NK-92 (cell line): ENCODE data around the gene PRPF18.

Source experiments
- DNase-seq: peaks from one replicate; lab custom pipeline; 2025; ENCODE audit not compliant: unreplicated experiment; lab: John Stamatoyannopoulos, UW

The PRPF18 gene

DNA sequence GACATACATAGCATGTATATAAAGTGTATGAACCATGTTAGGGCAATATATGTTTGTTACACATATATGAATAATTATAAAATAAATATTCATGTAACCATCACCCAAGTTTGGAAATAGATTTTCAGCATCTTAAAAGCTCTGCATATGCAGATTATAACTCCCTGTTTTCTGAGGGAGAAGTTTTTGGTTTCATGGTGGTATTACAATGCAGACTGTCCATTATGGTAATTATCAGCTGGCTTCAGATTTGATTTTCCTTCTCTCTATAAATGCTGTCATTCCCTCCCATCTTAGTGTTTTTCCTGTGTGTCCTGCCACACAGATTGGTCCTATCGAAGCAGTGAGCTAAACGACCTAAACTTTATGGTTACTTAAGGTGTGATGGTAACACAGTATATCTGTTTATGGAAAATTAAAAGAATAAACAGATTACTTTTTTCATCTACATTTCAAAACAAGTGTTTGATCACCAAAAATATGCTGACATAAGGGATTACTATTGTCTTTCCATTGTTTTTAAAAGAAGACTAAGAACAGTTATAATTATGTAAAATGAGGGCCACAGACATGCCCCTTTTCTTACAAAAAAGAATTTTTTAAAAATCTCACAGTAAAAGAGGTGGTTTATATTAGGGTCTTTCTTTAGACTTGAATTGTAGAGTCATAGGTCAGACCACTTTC lies 17.7 kb downstream of the PRPF18 start:
- DNase-seq: no peak

DNA sequence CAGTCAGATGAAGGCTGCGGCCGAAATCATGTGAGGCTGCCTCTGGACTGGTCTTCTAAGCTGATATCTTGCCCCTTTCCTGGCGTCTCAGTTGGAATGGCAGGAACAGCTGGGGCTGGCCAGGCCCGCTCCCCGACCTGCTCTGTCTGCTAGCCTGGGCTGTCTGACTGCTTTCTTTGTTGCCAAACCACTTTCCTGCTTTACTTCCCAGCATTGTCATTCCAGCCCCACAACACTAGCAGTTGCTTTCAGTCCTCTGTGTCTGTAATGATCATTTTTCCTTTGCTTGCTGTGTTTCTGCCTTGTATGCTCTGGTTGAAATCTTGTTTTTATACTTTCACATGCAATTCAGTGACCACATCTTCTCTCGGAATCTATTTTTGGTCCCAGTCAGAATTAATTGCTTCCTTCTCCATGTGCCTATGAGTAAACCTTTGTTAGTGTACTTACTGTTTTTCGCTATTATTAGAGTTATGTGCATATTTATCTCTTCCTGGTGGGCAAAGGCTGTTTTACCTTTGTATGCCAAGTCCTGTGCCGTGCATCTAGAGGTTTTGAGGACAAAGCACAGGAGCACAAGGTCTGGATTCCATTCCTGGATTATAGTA lies 21.6 kb downstream of the PRPF18 start:
- DNase-seq: no peak

DNA sequence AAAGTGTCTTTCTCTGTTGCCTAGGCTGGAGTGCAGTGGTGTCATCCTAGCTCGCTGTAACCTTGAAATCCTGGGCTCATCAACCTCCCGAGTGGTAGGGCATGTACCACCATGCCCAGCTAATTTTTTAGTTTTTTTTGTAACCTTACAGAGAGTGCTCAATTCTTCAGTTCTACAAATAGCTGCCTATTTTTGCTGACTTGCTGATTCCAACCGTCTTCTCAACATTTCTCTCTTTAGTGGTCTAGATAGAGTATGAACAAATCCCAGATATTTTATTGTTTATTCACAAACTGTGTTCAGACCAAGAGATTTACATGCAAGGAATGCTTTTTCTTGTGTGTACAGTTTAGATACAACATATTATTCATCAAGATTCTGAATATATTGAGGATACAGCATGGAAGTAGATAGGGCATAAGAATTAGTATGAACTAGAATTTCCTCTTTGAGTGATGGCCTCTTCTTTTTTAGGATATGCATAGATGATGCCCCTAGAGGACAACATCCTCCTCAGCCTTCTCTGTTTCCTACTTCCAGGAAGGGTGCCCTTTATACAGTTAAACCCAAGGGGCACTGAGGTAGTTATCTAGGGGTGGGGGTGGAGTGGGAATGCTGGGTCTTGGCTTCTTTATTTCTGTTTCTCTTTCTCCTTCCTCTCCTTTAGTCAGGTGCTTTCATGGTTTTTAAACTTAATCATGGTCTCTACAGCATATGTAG lies 26.0 kb downstream of the PRPF18 start:
- DNase-seq: no peak

- DNase-seq: no peak
Observed at GRCh38 chr10:13613519-13613918, 26.8 kb downstream of the PRPF18 start.

DNA sequence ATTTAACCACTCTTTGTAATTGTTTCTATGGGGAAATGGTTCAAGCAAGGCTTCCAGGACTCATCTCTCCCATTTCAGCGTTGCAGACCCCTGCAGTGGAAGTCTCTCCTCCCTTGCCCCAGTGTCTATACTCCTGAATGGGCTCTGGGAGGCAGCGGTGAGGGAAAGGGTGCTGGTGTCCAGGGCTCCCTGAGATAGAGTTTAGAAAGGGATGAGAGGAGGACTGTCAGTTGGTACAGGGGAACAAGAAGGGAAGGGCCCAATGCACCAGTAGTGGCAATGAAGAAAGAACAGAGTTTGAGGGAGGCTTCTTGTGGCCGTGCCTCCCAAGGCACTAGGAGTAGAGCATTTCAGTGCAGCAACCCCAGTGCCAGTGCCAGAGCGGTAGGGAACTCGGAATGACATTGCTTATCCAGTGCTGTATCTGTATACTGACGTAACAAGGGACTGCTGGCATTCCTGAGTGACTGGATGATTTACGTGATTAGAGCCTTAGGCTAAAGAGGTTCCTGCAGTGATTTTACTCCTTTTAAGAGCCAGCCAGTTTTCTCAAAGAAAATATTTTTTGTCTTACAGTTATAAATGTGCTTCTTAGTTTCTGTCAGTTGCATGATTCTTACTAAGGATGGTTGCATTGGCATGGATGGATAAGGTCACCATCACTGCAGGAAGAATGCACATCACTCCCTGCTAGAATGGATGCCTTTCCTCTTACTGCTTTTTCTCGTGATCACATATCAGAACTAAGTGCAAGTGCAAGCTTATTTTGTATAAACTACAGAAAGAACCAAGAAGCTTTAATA lies 28.0 kb downstream of the PRPF18 start:
- DNase-seq: no peak

DNA sequence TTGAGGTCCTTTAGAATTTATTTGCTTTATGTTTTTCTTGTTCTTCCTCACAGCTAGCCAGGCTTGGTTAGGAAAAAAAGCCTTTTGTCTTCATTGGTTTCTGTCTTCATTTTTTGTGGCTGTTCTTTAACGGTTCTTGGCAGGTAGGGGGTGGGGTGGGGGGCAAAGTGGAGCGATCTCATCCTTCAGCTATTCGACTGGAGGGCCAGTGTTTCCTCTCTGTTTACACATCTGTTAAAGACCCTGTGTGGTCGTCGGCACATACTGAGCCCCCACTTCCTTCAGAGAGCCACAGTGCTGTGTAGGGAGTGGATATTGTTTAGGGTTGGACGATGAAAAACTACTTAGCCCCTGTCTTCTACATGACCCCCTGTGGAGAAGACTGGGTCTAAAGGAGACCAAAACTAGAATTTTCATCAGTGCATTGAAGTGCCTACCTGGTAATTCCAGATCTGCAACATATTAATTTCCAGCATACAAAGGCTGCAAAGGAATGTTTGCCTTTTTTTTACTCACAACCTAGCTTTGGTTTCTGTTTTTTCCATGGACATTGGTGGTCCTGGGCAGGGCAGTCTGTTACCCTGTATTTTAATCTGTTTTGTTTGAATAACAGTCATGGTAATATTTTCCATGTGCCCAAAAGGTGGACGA lies 29.0 kb downstream of the PRPF18 start:
- DNase-seq: no peak

DNA sequence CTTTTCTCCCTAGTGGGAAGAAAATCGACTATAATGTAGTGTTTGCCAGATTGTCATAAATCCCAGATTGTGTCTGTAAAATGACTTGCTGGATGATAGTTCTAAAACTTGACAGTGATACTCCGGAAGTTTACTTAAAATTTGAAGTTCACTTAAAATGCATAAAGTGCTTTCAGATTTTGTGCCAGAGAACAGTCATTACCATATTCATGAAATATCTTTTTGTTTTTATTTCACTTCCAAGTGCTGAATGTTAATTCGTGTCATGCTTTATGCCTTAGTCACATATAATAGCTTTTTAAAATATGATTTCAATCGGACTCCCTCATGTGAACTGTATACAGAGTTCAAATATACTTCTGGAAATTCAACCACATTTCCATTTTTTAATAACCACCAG lies 30.4 kb downstream of the PRPF18 start:
- no peak for DNase-seq

DNA sequence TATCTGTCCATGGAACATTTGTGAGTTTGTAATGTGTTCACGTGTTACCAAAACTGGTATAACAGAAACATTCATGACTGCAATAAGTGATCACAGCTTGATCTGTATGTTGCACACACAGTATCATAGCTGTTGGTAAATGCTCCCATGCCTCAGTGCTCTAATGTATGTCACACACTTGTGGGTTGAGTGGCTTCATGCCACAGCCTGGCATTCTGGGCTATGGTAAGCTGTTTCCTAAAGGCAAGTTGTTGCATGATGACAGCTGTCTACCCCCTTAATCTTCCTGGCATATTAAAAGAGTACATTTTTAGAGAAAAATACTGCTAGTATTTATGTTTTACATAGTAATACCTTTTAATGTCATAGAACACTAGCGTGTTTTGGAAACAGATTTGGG lies 35.2 kb downstream of the PRPF18 start:
- DNase-seq: no peak

- no peak for DNase-seq
Observed at GRCh38 chr10:13624630-13625029, 37.9 kb downstream of the PRPF18 start.

DNA sequence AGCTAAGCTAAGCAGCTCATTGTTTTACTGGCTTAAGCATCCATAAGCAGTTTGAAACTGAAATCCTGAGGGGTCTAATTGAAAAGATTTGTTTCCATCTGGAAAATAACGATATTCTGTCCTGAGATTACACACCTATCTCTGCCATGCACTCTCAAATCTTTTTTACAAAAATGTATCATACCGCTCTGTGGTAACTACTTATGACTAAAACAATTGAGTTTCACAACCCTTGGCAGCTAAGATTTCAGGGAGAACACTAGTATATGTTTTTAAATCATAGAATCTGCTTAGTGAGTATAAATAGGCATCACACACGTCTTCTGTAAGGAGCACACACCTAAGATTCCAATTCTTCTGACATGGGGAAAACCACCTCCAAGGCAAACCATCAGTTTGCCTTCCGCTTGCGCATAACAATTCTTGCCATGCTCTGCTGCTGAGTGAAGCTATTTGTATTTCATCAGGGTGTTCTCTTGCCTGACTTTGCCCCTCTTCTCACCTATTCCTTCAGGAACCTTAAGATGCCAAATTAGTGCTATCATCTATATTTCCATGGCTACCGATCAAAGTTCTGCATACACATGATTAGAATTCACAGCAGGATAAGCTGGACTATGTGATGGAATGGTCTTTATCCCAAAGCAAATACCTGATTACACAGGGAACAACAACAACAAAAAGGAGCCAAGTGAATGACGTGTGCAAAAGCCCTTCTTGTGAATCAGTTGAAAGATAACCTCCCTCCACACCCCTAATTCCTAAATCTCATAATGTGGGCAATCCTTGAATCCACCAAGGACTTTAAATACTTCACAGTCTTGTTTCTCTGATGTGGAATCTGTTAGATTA lies 40.9 kb downstream of the PRPF18 start:
- no peak for DNase-seq

DNA sequence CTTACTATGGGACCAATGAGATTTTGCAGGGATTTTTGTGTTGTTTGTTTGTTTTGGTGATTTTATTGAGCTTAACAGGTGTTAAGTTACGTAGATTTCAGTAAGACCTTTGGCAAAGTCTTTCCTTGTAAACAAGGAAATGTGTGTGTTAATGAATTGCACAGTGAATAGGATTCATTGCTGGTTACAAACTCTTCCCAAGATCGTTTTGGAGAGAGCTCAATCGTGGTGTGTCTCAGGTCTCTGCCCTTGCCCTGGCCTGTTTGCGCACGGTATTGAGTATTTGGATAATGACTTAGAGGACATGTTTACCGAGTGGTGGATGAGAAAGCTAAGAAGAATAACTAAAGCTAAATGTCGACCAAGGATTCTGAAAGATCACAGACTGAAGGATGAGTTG lies 41.9 kb downstream of the PRPF18 start:
- no peak for DNase-seq

DNA sequence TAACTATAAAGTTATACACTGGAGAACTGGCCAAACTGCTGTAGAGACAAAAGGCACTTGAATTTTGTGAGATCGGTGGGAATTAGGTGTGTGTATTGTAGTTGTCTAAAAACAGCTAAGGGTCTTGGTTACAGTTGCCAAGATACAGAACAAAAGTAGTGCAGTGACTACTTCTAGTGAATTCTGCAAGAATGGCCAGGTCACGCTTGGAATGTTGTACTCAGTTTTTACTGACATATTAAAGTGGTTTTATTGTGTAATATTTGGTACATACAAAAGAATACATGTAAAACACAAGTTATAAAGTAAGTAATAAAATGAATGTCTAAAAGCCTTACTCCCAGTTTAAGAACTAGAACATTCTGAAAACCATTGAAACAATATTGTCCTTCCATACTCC lies 42.4 kb downstream of the PRPF18 start:
- no peak for DNase-seq

DNA sequence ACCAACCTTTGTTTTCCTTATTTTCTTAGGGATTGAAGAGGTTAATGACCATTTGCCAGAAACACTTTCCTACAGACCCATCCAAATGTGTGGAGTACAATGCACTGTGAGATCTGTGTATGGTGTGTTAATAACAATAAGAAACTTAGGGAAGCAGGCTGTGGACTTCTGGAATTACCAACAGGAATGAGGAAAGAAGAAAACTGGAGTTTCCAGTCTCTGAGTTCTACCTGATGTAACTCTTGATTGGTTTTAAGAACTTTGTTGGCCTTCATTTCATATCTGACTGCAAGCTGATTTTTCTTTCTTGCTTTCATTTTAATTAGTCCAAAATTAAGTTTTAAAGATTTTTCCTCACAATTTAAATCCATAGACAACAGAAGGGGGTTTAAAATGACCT lies 43.5 kb downstream of the PRPF18 start:
- no peak for DNase-seq

DNA sequence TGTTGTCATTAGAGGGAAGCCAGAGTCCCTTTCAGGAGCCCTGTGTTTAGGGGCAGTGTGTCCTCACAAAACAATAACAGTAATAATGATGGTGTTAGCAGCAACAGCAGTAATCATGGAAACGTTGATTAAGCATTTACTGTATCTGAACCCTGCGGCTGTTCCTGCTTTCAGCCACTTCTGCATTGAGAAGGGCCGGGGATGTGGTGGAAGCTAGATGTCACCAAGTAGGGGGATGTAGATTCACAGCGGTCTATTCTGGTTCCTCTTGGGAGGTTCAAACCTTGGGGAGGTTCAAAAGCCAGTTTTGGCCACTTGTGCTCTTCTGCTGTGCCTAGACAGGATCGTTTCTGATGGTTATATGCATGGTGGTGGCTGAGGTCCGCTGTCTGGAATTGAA lies 44.8 kb downstream of the PRPF18 start:
- DNase-seq: no peak

- DNase-seq: no peak
Observed at GRCh38 chr10:13632440-13632839, 45.7 kb downstream of the PRPF18 start.

DNA sequence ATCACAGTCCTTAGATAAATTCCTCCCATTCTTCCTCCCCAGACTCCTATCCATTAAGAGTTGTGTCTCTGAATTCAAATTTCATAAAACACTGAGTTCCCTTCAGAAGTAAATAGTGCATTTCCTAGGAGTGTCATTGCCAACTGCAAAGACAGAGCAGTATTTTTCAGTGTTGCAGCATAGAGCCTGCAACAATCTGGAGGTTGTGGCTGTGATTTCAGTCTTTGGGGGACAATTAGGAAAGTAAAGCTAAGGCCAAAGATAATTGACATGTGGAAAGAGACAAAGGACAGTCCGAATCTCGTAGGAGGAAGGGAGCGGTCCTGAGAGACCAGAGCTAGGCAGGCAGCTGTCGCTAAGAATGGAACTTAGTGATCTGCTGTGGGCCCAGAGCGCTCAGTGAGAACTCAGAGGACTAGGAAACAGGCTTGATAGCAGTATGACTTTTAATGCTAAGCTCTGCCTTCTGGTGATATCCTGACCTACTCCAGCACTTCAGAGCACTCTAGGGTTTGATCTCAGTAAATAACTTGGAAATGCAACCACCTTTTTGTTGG lies 46.2 kb downstream of the PRPF18 start:
- DNase-seq: no peak

- DNase-seq: no peak
Observed at GRCh38 chr10:13633689-13634088, 46.9 kb downstream of the PRPF18 start.

GRCh38 chr10:13634207-13634606 lies 47.4 kb downstream of the PRPF18 start:
- no peak for DNase-seq

DNA sequence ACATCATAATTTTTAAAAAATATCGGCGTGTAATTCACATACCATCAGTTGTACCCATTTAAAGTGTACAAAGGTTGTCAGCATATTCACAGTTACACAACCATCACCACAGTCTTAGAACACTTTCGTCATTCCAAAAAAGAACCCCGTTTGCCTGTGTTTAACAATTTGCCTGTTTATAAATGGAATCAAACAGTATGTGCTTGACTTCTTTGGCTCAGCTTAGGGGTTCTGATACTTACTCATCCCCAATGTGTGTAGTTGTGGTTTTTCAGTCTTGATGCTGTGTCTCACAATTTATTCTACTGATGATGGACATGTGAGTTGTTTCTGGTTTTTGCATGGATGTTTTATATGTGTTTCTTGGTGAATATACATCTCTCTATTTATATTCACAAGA lies 50.0 kb downstream of the PRPF18 start:
- DNase-seq: no peak

GRCh38 chr10:13637303-13637856 lies 50.6 kb downstream of the PRPF18 start:
- no peak for DNase-seq
